Uterus (tissue), 4 donors: Measurements from ENCODE around the gene UGGT2. TPM values are rescaled to one million over a fixed set of nuclear protein-coding genes. Genes with fewer than 3 reads are reported as not detected.
"Not testable (repeated sequence)": the region's sequence is repeated elsewhere in the genome, so short reads cannot be mapped to it uniquely, and the experiment has no call there.

ENCODE experiments used
- DNase-seq, 2 donors: peaks; one replicate each; pipeline ENCODE4 v3.0.0-alpha.2; 2019 to 2020
- H3K27ac ChIP-seq, 2 donors: fragments of 200-600 bp; sonication (generic); 1 replicate in 1 of 2; 2 replicates in 1 of 2; pipeline ENCODE4 v1.5.1; 2016 to 2018
- H3K27me3 ChIP-seq, 2 donors: fragments of 200-600 bp; sonication (generic); one replicate each; pipeline ENCODE4 v1.5.1; 2018 to 2019; ENCODE audit warnings: control low read depth in 1 of 2
- H3K36me3 ChIP-seq, 2 donors: fragments of 200-600 bp; sonication (generic); one replicate each; pipeline ENCODE4 v1.5.1; 2019; ENCODE audit warnings: control low read depth in 1 of 2
- H3K4me1 ChIP-seq, 2 donors: fragments of 200-600 bp; sonication (generic); one replicate each; pipeline ENCODE4 v1.5.1; 2018 to 2019; ENCODE audit warnings: control low read depth in 1 of 2
- H3K4me3 ChIP-seq, 2 donors: fragments of 200-600 bp; sonication (generic); 1 replicate in 1 of 2; 2 replicates in 1 of 2; pipeline ENCODE4 v1.5.1; 2018 to 2019; ENCODE audit warnings: mild to moderate bottlenecking in 1 of 2
- H3K9me3 ChIP-seq, 2 donors: fragments of 200-600 bp; sonication (generic); one replicate each; pipeline ENCODE4 v1.5.1; 2019; ENCODE audit warnings: control low read depth in 1 of 2
- CTCF ChIP-seq, 4 experiments: fragments of 200-600 bp in 2 of 4; fragments of 450-650 bp in 2 of 4; sonication (generic) in 2 of 4; IDR thresholded peaks; one replicate each; pipeline ENCODE4 v1.5.1; 2016 to 2019; ENCODE audit warnings: antibody characterized with exemption in 4 of 4, mild to moderate bottlenecking in 2 of 4, moderate library complexity in 1 of 4
- POLR2A ChIP-seq, 2 donors: fragments of 450-650 bp; IDR thresholded peaks; one replicate each; pipeline ENCODE4 v1.6.1; 2016; ENCODE audit warnings: antibody characterized with exemption in 2 of 2, mild to moderate bottlenecking in 1 of 2, moderate library complexity in 1 of 2
- intact Hi-C: fragments of 100-400 bp; cut with DNase I; formaldehyde crosslinking; loops from one replicate; pipeline ENCODE4 v1.15.1; 2023; ENCODE audit warnings: low total_unique reads
- small RNA-seq: library from RNA; depleted of rRNA; stranded (forward); fragments of <200 nt; gene quantifications from one replicate; pipeline ENCODE3, GENCODE V24; 2016
- total RNA-seq, 4 donors: library from RNA; depleted of rRNA in 3 of 4; stranded (reverse); fragments of >200 nt in 3 of 4; gene quantifications; one replicate each; pipeline versions ENCODE4 v1.1.0 to v1.2.4, GENCODE V29; 2014 to 2023
- donor health status: DM: yes; HTN: yes; CAD: no.

Gene UGGT2
- total RNA-seq, 4 donors from 2014 or later: 33.5 to 171 (median 116) TPM

GRCh38 chr13:95763601-95764000, 289.6 kb downstream of the UGGT2 start:
- no peak for TF ChIP-seq POLR2A (IDR thresholded peaks at IDR 0.05)
- no peak for TF ChIP-seq CTCF (IDR thresholded peaks at IDR 0.05)
- H3K9me3 ChIP-seq: no peaks in the 10 kb centered on the region
- intact Hi-C loops: no loop called here
- peaks cover 0 to 4% of the 10 kb centered on the region in 2 donors for H3K36me3 ChIP-seq
- H3K27ac ChIP-seq: no peak overlapping the region
- H3K27me3 ChIP-seq: no peaks in the 10 kb centered on the region
- H3K4me3 ChIP-seq: no peak overlapping the region
- DNase-seq: no peak
- no peaks in the 10 kb centered on the region for H3K4me1 ChIP-seq

- DNase-seq, H3K9me3 ChIP-seq, H3K36me3 ChIP-seq, H3K27ac ChIP-seq, H3K4me3 ChIP-seq, H3K4me1 ChIP-seq, intact Hi-C loops, H3K27me3 ChIP-seq: not testable (repeated sequence)
Measured at GRCh38 chr13:95762626-95763025, 290.6 kb downstream of the UGGT2 start.

- no peak overlapping the region for H3K27ac ChIP-seq
- no peak for DNase-seq
- H3K4me3 ChIP-seq: no peak overlapping the region
- no peaks in the 10 kb centered on the region for H3K4me1 ChIP-seq
- TF ChIP-seq POLR2A (IDR thresholded peaks at IDR 0.05): no peak
- no peak for TF ChIP-seq CTCF (IDR thresholded peaks at IDR 0.05)
- intact Hi-C loops: no loop called here
- H3K9me3 ChIP-seq: no peaks in the 10 kb centered on the region
- no peaks in the 10 kb centered on the region for H3K27me3 ChIP-seq
- H3K36me3 ChIP-seq: peaks cover 0 to 4% of the 10 kb centered on the region in 2 donors
Measured at GRCh38 chr13:95756072-95756471, 297.1 kb downstream of the UGGT2 start.

GRCh38 chr13:95754069-95754468, 299.1 kb downstream of the UGGT2 start:
- no peaks in the 10 kb centered on the region for H3K27me3 ChIP-seq
- no peak for DNase-seq
- no peaks in the 10 kb centered on the region for H3K9me3 ChIP-seq
- no peaks in the 10 kb centered on the region for H3K4me1 ChIP-seq
- H3K27ac ChIP-seq: no peak overlapping the region
- no peak overlapping the region for H3K4me3 ChIP-seq
- TF ChIP-seq CTCF (IDR thresholded peaks at IDR 0.05) (no peak), POLR2A (IDR thresholded peaks at IDR 0.05) (no peak)
- H3K36me3 ChIP-seq: no peaks in the 10 kb centered on the region
- intact Hi-C loops: no loop called here

GRCh38 chr13:95752677-95753076, 300.5 kb downstream of the UGGT2 start:
- no peaks in the 10 kb centered on the region for H3K4me1 ChIP-seq
- intact Hi-C loops: no loop called here
- no peak for DNase-seq
- H3K4me3 ChIP-seq: no peak overlapping the region
- no peak for TF ChIP-seq CTCF (IDR thresholded peaks at IDR 0.05)
- TF ChIP-seq POLR2A (IDR thresholded peaks at IDR 0.05): no peak
- no peak overlapping the region for H3K27ac ChIP-seq
- no peaks in the 10 kb centered on the region for H3K9me3 ChIP-seq
- H3K36me3 ChIP-seq: no peaks in the 10 kb centered on the region
- no peaks in the 10 kb centered on the region for H3K27me3 ChIP-seq

Small RNAs within 50 kb of the gene (small RNA-seq; reads per million reads assigned to genes)
- gene HMGN1P24: not detected

Other genes with a start within 250 kb of the UGGT2 start
- gene HS6ST3, start 36.7 kb upstream of the UGGT2 start, total RNA-seq: 1 to 10 TPM; 1.3 to 8.7 (median 5.3) TPM